AG20443 (cell line): ENCODE results near the gene POLR1H.

Source experiments
- DNase-seq: peaks from one replicate; pipeline ENCODE4 v3.0.0; 2012; ENCODE audit warnings: low spot score, mixed read lengths

The POLR1H gene

DNA sequence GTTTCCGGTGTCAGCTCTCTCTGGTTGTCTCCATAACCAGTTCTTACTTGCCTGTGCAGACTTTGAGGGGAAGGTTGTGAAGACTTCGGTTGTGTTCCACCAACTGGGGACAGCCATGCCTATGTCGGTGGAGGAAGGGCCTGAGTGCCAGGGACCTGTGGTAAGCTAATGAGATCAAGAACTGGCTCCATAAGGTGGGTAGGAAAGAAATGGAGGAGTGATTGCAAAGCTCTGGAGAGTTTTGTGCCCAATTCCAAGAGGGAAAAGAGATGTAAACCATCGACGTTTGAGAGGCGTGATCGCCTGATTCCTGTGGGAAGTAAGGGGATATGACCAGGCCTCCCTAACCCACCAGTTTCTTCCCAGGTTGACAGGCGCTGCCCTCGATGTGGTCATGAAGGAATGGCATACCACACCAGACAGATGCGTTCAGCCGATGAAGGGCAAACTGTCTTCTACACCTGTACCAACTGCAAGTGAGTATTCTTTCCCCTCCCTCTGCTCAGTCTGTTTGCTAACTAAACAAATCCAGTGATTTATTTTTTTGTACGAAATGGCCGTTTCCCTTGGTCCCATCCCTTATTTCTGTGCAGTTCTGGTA lies 893 bp downstream of the POLR1H start:
- peak; percentile 33 for DNase-seq

DNA sequence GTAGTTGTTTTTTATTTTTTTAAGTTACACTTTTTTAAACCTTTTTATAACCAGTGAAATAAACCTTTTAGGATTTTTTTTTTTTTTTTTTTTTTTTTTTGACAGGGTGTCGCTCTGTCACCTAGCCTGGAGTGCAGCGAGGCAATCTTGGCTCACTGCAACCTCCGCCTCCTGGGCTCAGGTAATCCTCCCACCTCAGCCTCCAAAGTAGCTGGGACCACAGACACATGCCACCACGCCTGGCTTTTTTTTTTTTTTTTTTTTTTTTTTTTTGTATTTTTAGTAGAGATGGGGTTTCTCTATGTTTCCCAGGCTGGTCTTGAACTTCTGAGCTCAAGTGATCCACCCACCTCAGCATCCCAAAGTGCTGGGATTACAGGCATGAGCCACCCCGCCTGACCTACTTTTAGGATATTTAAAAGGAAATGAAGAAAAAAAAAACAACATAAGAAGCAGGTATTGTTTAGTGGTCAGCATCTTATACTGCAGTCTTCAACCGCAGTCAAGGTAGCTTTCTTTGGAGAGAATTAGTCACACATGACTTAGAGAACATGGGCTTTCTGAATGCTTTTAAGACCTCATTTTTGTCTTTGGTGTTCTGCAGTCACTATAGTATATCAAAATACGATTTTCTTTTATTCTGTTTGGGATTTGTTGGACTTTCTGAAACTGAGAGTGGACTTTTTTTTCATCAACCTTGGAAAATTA lies 1.6 kb downstream of the POLR1H start:
- DNase-seq, result no peak

DNA sequence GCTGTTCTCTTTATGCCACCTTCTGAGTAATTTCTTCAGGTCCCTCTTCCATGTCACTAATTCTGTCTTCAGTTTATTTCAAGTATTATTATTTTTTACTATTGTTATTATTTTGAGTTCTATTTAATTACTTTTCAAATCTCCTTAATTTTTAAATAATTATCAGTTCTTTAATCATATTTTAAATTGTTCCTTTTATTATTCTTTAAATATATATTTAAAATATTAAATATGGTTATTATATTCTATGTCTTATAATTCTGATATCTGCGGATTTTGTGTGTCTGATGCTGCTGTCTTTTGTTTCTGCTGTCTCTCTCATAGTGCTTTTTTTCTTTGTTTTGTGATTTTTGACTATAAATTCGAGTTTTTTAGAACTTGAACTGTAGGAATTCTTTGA lies 2.2 kb downstream of the POLR1H start:
- no peak for DNase-seq

DNA sequence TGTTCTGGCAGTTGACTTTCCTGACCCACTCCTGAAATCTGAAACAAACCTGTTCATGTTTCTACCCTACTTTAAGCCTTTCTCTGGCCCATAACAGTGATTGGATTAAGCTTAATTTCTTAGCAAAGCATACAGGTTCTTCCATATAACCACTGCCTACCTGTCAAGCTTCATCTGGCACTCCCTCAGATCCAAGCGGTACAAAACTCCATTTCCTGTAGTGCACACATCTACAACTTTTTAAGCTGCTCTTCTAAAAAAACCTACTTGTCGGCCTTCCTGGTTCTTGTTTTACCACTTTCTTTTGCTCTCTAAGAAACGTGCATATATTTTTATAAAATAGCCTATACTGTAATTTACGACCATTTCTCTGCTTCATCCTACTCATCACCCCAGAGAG lies 5.0 kb downstream of the POLR1H start:
- DNase-seq, result no peak

DNA sequence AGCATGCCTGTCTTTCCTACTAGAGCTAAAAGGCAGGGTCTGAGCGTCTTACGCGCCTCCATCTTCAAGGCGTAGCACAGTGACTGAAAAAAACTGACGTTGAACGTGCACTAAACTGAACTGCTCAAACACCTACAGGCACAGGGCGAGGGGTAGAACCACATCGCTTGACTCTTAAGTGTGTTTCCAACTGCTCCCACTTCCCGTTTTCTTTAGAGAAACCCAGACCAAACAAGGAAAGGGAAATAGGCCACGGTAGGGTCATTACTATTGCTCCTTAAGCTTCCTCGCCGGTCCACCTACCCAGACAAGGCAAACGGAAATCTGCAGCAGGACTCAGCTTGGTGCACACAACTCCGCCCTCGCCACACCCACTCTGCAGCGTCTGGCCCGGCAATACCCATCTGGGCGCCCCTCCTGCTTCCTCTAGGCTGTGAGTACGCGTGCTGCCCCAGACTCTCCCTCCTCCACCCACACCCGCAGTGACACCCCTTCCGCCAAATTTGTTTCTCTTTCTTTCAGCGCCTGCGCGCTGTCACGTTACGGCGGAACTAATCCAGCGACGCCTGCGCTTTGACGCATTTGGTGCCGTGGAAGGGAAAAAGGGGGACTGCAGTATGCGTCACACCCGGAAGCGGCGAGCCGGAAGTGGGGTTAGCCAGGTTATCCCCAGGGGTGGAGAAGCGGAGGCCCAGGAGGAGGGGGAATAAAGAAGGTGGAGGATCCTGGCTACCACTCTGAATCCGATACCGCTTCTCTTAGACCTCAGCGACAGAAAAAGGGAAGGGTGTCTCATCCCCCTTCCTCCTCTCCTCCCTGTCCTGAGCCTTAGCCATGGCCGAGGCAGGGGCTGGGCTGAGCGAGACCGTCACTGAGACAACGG lies 5.8 kb downstream of the POLR1H start, which contains the start of gene PPP1R11:
Gene PPP1R11, plus strand, starts transcription at position 622 of the 883 bp plus-strand sequence. Its CDS starts 213 bp downstream, at position 835.
- DNase-seq, result peak; percentile 97

DNA sequence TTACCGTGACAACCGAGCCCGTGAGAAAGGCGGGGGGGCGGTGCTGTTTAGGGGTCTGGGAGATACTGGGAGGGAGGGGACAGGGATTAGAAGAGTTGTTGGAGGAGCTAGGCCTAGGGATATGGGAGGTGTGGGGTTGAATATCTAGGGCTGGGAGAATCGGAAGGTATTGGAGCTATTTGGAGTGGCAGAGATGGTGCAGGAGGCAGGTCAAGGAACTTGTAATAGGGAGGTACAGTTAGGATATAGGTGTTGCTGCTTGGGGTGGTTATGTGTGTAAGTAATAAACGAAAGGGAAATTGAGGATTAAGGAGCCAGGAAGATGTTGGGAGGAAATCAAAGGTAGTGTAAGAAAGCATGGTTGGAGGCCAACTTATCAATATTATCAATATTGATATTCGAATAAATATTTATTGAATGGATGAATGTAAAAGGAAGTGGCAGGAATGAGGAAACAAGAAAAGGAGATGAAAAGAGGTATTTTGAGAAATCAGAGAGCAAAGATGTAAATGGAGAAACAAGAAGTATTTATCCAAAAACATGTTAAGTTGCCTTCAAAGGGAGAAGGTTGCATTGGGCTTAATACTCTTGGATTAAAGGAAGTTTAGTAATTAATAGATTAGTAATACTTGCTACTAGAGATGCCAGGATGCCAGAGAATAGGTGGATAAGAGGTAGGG lies 6.5 kb downstream of the POLR1H start:
- DNase-seq, result peak; percentile 79

DNA sequence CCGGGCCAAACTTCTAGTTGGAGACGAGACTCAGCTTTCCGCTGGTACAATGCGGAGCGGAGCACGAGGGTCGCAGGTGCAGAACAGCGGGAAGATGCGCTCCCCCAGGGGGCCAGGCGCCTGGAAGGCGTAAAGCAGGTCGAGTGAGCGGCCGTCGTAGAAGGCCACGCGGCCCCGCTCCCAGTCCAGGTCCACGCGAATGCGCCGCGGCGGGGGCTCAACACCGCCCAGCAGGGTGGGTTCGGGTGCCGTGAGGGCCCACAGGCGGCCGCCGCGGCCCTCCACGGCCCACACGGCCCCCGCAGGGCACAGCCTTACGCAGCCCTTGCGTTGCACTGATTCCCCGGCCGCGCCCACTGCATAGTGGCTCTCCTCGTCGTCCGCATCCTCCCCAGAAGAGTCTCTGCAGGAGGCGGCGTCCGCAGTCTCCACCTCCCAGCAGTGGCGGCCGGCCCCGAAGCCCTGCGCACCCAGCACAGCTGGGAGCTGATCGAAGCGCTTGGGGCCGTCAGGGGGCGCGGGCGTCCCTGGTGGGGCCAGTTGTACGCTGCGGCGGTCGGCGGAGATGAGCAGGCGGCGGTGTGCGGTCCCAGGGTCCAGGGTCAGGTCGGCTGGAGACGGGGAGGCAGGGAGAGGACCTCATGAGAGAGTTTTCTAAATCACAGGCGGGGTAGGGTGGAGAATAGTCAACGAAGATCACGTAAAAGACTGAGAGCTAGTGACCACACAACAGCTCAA lies 10.2 kb downstream of the POLR1H start:
- peak; percentile 50 for DNase-seq

DNA sequence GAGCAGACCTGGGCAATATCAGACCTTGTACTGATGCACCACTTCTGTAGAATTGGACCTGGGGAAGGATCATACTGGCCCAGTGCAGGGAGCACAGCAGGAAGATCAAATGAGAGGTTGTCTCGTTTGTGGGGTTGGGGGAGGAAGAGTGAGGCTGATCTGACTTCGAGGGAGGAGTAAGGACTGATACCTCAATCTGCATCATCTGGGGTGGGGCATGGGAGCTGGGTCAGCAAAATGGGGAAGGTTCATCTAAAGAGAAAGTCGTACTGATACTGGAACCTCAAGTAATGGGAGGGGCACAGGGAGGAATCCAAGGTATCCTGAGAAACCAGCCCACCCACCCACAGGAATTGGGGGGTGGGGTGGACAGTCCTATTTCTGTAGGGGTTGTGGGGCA lies 10.8 kb downstream of the POLR1H start:
- DNase-seq, result no peak

DNA sequence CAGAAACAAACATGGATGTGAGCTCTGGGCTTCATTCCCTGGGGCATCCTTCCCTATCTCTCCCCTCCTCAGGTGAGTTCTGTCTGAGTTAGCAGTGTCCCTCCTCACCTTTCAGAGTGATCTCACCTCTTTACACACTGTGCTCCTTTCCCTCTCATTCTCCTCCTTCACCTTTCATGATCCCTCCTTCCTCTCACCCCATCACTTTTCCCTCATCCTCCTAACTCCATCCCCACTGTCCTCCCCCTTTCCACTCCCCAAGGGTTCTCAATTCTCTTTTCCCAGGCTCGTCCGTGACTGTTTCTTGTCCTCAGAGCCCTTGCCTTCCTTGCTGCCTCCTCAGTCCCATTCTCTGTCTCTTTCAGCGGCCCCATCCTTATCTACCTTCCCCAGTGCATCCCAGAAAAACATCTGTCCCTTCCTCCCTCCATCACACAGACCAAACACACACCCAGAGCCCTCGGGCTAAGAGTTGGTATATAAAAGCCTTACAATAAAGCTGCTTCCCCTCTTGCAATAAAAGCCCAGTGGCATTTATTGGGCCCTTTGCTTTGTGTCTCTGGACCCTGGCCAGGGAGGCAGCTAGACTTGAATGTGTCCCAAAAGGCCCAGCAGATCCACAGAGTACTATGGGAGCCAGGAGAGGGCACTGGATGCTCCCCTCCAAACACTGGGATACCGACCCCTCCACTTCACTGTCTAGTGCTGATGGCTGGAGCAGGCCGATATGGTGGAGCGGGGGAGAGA lies 12.6 kb downstream of the POLR1H start:
- DNase-seq, result no peak

DNA sequence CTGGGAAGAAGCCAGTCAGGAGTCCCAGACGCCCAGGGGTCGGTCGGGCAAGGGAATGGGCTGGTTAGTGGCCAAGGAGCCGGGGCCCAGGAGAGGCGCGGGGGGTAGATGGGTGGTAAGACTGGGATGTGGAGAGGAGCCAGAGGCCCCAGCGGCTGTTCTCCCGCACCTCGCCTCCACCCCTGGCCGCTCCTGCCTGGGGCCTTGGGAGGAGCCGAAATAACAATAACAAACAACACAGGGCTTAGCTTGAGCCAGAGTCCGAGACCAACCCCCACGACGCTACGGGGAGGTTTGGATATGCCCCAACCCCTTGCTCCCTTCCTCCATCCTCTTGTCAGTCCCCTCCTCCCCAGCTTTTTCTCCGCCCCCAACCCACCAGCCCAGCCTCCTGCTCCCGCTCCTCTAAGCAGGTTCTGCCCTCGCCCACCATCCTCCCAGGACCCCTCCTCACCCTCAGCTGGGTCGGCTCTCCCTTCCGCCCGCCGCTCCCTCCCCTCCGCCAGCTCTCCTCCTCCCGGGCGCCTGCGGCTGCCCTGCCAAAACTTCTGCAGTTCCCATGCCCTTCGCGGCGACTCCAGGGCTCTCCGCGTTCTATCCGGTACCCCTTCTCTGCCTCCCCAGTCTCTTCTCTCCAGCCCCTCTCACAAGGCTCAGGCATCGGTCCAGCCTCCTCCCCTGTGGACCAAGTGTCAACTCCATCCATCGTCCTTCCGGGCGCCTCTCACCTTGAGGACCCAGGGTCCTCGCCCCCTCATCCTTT lies 13.4 kb downstream of the POLR1H start:
- peak; percentile 37 for DNase-seq

DNA sequence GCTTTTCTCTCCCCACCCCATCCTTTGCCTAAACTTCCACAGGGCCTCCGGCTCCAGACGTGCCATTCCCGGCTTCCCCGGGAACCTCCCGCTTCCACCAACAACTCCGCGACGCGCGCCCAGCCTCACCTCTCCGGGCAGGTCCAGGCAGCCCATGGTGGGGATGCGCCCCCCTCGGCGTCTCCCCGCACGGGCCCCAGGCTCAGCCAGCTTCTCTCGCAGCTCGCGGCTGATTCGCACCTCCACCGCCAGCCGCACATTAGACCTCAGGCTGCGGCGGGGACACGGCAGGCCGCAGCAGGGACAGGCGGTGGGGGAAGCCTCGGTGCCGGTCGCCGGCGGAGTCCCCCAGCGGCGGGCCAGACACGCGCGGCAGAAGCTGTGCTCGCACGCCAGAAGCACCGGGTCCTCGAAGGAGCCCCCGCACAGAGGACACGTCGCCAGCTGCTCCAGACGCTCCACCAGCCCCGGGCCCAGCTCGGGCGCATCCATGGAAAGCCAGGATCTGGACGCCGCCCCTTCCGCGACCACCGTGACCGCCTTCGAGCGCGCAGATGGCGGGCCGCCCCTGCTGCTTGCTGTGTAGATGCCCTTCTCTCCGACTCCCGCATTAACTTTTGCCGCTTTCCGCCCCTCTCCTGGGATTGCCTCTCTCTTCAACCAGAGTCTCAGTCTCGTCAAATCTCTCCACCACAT lies 14.2 kb downstream of the POLR1H start, which contains the start of gene RNF39:
Gene RNF39, minus strand, starts transcription at position 676 of the 696 bp plus-strand sequence. Its CDS starts 184 bp downstream, at position 492.
- peak; percentile 20 for DNase-seq

DNA sequence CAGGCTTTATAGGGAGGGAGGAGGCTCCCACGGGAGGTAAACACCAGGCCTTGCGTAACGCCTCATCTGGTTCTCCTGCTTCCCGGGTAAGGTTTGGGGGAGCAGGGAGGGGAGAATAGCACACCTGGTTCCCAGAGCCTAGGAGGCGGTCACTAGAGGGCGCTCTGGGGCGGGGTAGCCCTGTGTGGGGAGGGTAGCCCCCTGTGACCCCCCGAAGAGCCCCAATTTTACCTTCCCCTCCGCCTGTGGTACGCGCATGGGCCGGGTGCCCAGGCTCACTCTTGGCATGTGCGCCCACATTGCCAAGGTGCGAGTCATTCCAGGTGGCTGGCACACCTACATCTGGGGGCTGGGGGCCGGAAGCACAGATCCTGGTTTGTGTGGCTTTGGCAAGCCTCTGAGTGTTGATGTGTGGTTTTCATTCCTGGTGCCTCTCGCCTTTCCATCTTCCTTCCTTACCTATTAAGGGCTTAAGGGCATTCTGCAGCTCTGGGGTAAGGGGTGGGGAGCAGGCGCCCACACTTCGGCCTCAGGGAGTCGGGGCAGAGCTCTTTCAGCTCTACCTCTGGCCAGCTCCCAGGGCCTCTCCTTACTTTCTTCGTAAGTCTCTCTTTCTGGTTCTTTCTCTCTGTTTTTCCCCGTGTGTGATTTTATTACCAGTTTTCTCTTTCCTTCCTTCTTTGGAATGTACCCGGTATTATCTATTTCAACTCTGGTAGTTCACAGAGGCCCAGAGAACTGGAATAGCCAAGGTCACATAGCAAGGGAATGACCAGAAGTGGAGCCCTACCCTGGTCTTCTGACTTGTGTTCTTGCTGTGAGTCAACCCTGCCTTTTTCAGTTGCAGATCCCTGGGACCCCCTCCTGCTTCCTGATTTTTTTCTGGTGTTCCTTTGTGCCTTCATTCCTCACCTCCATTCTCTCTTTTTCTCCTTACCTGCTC lies 15.0 kb downstream of the POLR1H start:
- DNase-seq, result peak; percentile 17

DNA sequence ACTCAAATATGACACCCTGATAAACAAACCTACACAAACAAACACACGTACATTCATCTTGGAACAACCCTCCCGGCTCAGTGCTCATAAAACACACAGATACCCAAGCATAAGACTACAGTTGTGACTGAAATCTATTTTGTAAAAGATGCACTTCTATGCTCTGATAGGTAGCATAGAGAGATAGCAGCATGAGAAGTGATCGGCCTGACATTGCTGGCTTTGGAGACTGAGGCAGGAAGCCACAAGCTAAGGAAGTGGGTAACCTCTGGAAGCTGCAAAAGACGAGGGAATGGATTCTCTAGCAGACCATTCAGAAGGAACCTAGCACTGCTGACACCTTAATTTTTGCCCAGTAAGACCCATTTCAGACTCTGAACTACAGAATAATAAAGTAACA lies 16.2 kb downstream of the POLR1H start:
- no peak for DNase-seq

DNA sequence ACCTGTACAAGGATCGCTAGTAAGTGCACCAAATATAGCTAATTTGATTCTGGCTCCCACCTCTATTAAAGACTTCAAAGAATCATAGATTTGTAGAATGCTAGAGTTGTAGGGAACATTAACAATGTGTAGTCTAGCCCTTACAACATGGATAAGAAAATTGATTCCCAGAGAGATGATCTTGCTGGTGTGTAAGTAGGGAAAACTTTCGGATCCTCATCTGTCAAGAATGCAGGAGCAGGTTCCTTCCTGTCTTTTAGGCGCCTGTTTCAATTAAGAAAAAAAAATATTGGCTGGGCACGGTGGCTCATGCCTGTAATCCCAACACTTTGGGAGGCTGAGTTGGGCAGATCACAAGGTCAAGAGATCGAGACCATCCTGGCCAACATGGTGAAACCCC lies 26.8 kb downstream of the POLR1H start:
- DNase-seq, result no peak

DNA sequence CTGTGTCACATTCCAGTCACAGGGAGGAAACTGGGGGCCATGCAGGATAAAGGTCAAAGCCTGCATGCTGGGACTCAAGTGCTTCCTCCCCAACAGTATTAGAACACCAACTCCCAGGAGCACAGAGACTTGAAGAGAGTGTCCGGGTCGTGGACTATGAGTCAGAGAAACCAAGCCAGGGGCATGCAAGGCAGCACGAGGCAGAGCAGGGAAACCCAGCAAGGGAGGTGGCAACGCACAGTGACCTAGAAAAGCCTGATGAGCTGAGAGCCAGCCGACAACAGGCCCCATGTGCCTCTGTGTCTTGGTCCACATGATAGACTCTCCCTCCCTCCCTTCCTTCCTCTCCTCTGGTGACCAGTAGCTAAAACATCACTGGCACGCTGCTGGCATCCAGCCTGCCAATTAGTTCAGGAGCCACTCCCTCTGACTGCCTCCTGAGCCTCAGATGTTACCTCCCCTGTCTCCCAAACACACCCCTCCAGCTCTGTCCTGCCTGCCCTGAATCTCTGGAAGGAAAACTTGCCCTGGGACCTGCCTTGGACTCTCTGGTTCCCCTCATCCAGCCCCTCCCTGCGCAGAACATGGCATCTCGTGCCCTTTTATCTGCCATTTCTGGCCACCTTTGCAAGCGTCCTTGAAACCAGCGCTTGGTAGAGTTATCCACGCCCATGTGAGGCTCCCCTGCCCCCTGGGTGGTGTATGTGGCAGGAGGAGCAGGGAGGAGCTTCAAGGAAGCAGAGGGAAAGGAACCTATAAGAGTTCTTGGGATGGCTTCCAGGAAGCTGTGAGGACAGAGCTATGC lies 30.7 kb downstream of the POLR1H start:
- DNase-seq, result peak; percentile 85

DNA sequence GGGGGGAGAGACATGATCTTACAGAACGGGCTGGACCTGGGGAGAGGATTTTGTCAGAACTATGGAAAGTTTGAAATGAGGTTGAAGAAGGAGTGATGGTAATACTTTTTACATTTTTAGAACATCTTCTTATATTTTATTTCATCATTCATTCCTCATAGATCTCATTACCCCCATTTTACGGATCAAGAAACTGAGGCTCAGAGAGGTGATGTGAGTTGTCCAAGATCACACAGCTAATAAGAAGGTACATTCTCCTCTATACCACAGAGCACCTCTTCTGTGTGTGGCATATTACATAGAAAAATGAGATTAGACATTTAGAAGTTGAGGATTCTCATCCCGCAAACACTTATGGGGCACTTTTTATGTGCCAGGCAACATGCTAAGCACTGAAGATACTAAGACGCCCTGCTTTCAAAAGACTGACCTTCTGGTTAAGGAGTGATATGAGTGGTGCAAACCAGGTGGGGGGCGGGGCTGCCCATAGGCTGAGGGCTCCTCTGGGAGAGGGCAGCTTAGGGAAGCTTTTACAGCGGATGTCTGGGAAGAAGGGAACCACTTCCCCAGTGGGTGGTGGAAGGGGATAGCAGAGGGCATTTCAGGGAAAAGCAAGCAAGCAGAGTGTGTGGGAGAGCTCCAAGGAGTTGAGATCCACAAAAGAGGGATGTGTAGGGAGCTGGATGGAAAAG lies 31.9 kb downstream of the POLR1H start:
- DNase-seq, result no peak
